Measurements from ENCODE around the gene HBD. TPM values are rescaled to one million over a fixed set of nuclear protein-coding genes. Genes with fewer than 3 reads are reported as not detected.
A peak's percentile ranks its signal among the peaks of the same experiment; 100 is the strongest.

HBD gene
- total and polyA plus RNA-seq, 9 of the 15 experiments (the other 6 are each of a cell fraction or from before 2014, with no cell fraction given): 11.8 to 169 (median 36.0) TPM

DNA sequence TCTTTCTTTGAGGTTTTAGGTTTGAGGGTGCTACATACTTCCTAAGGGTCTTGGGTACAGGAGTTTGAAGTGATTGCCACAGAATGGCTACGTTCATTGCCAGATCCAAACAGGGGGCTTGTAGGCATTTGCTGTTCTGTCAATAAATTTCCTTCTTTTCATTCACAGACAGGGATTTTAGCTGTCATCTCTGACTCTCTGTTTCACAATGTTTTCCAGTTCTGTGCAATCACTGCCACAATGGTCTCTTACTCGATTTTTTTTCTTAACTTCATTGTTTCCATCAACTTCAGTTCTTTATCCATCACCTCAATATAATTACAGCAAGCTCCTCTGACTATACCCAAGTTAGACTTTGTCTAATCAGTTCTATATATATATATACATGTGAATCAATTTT is 6.2 kb upstream of the HBD start (continued):
- TF ChIP-seq POLR2G (IDR thresholded peaks at IDR 0.05; ENCODE audit: low read depth, low read length): peak; percentile 37; the same call in 1 of the 2 replicates
- TF ChIP-seq CEBPB (tag; IDR thresholded peaks at IDR 0.05): peak; percentile 72
- no peak for TF ChIP-seq MAX (CRISPR knock-in tag; IDR thresholded peaks at IDR 0.05)
- no peak for TF ChIP-seq FOXM1 (IDR thresholded peaks at IDR 0.05; ENCODE audit: low read depth)
- TF ChIP-seq FOXM1 (CRISPR knock-in tag; IDR thresholded peaks at IDR 0.05; ENCODE audit: low read depth): no peak
- TF ChIP-seq CGGBP1 (CRISPR knock-in tag; IDR thresholded peaks at IDR 0.05): peak; percentile 40; the same call in 1 of the 2 replicates
- TF ChIP-seq CEBPG (CRISPR knock-in tag; IDR thresholded peaks at IDR 0.05): no peak
- TF ChIP-seq CEBPG (tag; conservative IDR thresholded peaks at IDR 0.05 in 1 of 2, IDR thresholded peaks at IDR 0.05 in 1 of 2): peak in 1 of 2 experiments; percentile 59; a peak in 1 of 4 replicates
- no peak for TF ChIP-seq SOX6 (IDR thresholded peaks at IDR 0.05)
- TF ChIP-seq LCOR (CRISPR knock-in tag; IDR thresholded peaks at IDR 0.05): no peak
- TF ChIP-seq, protein P1, sequence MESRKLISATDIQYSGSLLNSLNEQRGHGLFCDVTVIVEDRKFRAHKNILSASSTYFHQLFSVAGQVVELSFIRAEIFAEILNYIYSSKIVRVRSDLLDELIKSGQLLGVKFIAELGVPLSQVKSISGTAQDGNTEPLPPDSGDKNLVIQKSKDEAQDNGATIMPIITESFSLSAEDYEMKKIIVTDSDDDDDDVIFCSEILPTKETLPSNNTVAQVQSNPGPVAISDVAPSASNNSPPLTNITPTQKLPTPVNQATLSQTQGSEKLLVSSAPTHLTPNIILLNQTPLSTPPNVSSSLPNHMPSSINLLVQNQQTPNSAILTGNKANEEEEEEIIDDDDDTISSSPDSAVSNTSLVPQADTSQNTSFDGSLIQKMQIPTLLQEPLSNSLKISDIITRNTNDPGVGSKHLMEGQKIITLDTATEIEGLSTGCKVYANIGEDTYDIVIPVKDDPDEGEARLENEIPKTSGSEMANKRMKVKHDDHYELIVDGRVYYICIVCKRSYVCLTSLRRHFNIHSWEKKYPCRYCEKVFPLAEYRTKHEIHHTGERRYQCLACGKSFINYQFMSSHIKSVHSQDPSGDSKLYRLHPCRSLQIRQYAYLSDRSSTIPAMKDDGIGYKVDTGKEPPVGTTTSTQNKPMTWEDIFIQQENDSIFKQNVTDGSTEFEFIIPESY (CRISPR knock-in tag; IDR thresholded peaks at IDR 0.05): no peak
- TF ChIP-seq SNAPC5 (CRISPR knock-in tag; IDR thresholded peaks at IDR 0.05): no peak
- TF ChIP-seq CBX3 (IDR thresholded peaks at IDR 0.05; ENCODE audit: borderline replicate concordance in 1 of 2, low read length in 2 of 2): no peak
- no peak for TF ChIP-seq ZC3H11A (IDR thresholded peaks at IDR 0.05; ENCODE audit: low read depth, low read length)
- no peak for TF ChIP-seq ZC3H8 (IDR thresholded peaks at IDR 0.05)
- no peak for TF ChIP-seq MLLT1 (IDR thresholded peaks at IDR 0.05)
- no peak for TF ChIP-seq PRMT5 (CRISPR knock-in tag; IDR thresholded peaks at IDR 0.05)

All from K562 (cell line).